Fibroblast of gingiva (primary cell): ENCODE results near the gene CEBPB.
"Not testable (repeated sequence)": the region's sequence is repeated elsewhere in the genome, so short reads cannot be mapped to it uniquely, and the experiment has no call there.

Source experiments
- DNase-seq: peaks from one replicate; pipeline ENCODE4 v3.0.0-alpha.2; 2011; ENCODE audit warnings: low read depth

The CEBPB gene

GRCh38 chr20:50190251-50191064 is at the start of gene CEBPB:
Gene CEBPB (plus strand): TSS chr20:50190830. CDS start chr20:50191034, 204 bp downstream.
- DNase-seq, result peak; percentile 98

- no peak for DNase-seq
Observed at GRCh38 chr20:50141018-50141675, 49.5 kb upstream of the CEBPB start.

DNA sequence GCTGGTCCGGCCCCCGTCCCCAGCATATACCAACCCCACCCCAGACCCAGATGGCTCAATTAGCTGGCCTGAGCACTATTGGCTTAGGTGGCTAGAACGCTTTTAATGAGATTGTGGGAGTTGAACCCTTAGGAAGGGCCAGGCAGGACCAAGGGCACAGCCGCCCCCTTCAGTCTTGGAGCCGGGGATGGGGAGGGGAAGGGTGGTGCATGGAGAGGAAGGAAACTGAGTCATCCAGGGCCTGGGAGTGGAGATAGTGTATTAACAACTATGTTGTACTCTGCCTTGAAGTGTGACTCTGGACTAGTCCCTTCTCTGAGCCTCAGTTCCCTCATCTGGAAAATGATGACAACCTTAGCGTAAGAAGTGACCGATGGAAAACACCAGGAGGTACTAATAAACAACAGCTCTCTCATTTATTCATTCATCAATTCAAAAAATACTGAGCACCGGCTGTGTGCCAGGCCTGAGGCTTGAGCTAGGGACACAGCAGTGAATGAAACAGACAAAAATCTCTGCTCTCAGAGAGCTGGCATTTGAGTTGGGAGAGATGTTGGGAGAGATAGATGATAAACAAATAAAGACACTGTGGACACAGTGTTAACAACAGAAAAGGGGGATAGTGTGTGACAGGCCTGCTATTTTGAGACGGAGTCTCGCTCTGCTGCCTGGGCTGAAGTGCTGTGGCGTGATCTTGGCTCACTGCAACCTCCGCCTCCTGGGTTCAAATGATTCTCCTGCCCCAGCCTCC is 48.6 kb upstream of the CEBPB start:
- DNase-seq, result no peak

DNA sequence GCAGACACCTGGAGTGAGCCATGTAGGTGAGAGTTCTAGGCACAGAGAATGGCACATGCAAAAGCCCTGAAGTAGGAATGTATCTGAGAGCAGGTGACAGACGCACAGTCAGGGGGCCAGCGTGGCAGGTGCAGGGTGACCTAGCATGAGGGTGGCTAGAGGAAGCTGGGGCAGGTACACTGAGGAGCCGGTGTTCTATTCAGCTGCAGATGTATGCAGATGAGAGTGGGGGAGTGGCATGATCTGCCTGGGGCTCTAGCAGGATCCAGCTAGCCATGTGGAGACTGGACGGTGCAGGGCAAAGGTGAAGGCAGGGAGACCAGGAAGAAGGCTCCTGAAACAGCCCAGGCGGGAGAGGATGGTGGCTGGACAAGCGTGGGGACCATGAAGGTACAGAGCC is 47.8 kb upstream of the CEBPB start:
- no peak for DNase-seq

DNA sequence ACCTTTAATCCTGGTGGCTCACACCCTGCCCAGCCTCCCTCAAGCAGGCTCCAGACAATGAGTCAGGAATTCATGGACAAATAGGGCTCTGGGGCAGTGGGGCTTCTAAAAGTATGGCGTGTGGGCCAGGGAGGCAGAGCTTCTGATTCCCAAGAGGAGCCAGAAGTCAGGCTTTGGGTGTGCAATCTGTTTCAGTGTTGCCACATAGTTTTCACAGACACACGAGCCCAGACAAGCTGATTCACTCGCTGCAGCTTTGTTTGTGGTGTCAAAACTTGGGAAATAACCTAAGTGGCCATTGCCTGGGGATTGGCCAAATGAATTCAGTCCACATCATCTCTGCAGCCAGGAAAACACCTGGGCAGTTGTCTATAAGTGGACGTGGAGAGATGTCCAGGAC is 46.3 kb upstream of the CEBPB start:
- peak; percentile 97 for DNase-seq

DNA sequence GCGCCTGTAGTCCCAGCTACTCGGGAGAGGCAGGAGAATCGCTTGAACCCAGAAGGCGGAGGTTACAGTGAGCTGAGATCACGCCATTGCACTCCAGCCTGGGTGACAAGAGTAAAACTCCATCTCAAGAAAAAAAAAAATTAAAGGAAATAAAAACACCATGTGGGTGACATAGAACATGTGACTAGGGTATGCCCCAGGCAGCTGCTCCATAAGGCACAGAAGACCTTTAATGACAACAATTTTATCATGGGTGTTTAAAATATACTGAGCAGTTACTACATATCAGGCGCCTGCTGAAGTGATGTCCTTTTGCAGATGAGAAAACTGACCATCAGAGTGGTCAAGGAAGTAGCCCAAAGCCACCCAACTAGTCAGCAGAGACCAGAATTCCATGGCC is 45.1 kb upstream of the CEBPB start:
- DNase-seq, result no peak

DNA sequence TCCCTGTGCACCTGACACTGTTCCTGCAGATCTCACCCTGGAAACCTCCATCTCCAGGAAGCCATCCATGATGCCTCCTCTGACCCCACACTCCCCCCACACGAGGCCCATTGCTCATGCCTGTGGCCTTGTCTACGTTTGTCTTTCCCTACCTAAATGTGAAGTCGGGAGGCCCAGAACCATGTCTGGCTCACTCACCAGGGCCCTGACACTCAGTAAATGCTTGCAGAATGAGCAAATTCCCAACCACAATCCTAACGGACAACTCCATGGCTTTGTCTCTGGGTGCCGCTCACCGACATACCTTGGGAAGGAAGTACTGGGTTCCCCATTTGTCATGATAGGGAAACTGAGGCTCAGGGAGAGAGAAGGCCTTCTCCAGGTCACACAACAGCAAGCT is 44.4 kb upstream of the CEBPB start:
- DNase-seq, result no peak

DNA sequence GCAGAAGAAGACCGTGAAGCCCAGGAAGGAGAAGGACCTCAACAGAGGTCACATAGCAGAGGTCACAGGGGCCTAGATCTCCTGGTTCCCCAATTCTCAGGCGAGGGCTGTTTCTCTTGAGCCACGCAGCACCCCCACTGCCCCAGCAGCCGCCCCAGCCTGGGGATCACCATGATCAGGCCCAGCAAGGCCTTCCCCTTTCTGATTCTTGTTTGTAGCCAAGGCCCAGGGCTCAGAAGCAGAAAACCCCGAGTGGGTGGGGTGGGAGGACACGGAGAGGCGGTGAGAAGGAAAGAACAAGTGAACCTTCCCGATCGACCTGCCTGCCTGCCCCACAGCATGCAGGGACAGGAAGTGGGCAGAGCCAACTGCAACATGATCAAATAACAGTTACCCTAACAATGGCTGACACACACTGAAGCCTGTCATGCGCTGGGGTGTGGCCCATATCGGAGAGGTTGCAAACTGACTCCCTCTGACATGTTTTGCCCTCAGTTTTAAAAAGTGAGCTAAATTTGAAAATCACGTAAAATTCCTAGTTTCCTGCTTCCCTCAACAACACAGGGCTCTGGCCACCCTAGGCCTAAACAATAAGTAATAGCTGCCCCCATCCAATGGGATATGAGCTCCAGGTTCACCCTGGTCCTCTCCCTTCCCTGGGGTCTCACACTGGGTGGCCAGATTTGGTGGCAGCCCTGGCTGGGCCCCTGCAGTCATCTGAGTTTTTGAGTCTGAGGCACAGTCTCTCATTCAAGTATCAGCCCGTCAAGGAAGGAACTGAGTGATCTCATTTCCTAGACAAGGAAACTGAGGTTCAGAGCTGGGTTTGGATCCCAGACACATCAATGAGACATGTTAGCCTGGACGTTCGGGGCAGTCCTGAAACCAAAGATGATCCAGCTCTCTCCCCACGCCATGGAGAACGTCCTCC is 43.6 kb upstream of the CEBPB start:
- DNase-seq, result no peak

DNA sequence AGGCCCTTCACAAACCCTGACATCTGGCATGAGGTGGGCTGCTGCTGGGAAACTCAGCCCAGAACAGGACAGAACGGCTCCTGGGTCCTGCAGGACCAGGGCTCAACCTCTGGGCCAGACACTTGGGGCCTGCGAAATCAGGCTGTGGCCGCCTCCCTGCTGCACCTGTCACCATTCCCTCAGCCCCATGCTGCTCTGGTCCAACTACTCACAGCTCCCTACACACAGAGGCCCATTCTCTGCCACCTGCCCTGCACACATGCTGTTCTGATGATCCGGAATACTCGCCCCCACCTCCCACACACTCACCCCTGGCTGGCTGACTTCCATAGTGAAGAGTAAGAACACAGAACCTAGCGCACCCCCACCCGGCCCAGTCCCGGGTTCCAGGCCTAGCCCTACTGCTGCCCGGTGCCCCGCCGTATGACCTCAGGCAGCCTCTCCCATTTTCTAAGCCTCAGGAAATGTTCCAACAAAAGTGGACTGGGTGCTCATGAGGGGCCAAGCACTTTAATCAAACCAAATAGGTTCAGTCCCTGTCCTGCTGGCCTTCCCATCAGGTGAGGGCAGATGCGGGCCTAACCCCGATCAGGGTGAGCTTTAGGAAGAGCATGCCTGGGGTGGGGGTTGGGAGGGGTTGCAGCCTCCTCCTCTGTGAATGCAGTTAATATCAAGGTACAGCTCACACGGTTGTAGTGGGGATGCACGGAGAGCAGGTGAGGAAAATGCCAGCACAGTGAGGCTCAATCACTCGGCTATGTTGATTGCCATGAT is 41.0 kb upstream of the CEBPB start:
- no peak for DNase-seq

- DNase-seq, result peak; percentile 80
Observed at GRCh38 chr20:50151034-50151743, 39.4 kb upstream of the CEBPB start.

DNA sequence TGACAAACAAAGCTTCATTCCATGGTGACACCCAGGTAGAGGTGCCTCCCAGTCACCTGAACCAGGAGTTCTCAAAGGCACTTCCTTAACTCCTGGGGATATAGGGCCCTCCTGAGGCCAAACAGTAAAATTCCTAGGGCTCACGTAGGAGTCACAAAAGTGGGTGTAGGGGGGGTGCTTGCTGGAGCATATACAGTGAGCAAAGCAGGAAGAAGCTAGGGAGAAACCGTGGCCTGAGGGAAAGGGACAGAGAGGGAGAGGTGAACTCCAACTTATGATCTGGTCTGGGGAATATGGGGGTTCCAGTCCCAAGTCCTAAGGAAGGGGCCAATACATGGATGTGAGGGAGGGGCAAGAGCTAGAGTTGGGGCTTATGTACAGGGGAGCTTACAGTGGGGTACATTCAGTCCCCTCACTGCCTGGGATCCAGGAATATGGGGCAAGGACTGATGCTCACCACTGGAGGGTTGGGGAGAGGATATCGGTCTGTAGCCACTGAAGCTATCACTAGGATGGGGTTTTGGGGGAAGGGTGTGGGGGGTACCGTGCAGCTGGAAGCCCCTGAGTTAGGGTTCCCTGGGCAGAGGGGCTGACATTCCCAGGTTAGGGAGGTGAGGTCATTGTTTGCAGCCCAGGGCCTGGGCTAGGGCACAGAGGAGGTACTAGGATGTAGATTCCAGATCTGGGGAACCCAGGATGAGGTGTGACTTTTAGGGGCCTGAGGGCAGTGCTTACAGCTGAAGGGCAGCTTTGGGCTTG is 38.1 kb upstream of the CEBPB start:
- DNase-seq, result no peak

- DNase-seq, result no peak
Observed at GRCh38 chr20:50153153-50153499, 37.5 kb upstream of the CEBPB start.

DNA sequence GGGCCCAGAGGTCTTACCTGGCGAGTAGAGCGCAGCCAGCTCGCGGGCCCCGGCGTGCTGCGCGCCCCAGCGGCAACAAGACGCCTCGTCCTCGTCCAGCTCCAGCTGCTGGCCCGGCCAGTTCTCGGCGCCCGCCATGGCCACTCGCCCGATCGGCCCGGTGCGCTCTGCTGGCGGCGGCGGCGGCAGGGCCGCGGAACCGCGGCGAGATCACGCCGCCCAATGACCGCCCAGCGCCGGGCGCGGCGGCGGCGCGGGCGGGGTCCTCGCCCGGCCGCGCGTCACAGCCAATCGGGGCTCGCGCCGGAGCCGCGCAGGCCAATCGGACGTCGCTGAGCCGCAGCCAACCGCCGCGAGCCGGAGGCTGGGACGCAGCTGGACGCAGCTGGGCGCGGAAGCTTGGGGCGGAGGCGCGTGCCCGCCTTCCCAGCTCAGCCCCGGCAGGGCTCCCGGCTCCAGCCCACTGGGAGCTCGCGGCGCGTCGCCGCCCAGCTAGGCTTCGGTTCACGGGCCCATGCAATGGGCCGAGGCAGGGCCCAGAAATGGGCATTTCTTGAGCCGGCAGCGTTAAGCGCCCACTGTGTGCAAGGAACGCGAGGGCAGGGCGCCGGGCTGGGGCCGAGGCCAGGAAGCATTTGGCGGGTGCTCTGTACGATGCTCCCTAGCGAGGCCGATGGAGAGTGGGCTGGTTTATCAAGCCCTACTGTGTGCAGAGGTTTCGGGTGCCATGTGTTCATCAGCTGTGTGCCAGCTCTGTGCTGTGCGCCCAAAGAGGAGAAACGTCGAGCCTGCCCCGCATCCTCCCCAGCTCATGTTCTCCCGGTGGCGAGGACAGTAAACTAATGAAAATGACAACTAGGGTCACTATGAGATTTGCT is 36.9 kb upstream of the CEBPB start, which contains the start of gene PEDS1:
Gene PEDS1, minus strand, starts transcription at position 224 of the 878 bp plus-strand sequence. Its CDS starts 86 bp downstream, at position 138.
- DNase-seq, result peak; percentile 92

DNA sequence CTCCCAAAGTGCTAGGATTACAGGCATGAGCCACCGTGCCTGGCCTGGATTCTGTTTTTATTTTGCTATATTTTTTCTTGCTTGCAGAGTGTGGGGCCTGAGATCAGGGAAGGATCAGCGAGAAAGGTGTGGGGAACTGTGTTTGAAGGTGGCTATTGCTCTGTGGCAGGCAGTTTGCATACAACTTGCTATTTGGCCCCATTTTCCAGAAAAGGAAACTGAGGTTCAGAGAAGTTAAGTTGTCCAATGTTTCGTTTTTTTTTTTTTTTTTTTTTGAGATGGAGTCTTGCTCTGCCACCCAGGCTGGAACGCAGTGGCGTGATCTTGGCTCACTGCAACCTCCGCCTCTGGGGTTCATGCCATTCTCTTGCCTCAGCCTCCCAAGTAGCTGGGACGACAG is 29.1 kb upstream of the CEBPB start:
- DNase-seq, result not testable (repeated sequence)

DNA sequence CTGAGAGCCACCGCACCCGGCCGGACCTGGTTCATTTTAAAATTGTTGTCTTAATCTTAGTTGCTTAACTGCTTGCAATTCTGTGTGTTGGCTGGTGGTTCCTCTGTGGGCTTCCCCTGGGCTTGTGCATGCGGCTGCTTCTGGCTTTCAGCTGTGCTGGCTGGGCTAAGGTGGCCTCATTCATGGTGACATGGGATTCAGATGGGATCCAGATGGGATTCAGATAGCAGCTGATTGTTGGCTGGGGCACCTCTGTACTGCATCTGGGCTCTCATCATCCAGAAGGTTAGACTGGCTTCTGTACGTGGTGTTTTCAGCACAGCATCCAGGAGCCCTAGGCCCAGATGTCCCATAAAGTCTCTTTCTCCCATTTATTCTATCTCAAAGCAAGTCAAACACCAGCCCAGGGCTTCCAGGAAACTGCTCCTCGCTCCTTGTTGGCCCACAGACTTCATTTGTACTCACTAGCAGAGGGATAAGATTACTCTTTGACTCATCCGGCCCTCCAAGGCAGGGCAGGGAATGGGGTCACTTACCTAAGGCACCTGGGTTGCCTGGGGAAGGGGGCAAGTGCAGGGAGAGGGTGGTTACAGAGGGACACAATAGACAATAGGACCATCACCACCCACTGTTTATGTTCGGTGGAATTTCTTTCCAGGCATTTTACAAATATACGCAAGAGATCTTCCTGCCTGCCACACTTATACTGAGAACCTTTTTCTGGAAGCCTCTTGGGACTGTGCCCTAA is 26.9 kb upstream of the CEBPB start:
- DNase-seq, result peak; percentile 84

DNA sequence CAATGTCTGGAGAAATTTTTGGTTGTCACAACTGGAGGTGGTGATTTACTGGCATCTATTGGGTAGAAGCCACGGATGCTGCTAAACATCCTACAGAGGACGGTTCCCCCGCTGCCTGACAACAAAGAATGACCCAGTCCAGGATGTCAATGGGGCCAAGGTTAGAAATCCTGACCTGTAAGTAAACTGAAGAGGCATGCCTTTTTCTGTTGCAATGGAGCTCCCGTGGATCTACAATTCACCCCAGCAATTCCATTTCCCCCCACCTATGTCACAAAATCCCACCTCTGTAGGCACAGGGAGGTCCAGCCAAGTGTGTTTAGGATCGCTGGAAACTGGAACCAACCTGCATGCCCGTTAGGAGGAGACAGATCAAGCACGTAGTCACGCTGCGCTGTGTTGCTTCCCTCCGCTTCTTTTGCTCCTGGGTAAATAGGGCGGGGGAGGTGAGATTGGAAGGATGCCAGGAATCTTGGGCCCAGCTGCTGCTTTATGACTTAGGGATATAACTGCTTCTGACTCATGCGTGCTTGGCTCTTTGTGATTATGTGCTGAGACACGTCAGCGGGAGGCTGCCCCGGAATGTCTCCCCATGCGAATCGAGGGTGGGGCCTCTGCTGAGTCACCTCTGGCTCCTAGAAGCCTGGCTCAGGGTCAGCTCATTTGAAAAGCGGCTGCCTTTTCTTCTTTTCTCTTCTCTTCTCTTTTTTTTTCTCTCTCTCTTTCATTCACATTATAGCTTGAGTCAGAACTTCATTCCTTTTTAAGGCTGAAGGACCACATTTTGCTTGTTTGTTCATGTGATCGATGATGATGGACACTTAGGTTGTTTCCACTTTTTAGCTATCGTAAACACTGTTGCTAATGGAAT is 24.7 kb upstream of the CEBPB start:
- peak; percentile 100 for DNase-seq

DNA sequence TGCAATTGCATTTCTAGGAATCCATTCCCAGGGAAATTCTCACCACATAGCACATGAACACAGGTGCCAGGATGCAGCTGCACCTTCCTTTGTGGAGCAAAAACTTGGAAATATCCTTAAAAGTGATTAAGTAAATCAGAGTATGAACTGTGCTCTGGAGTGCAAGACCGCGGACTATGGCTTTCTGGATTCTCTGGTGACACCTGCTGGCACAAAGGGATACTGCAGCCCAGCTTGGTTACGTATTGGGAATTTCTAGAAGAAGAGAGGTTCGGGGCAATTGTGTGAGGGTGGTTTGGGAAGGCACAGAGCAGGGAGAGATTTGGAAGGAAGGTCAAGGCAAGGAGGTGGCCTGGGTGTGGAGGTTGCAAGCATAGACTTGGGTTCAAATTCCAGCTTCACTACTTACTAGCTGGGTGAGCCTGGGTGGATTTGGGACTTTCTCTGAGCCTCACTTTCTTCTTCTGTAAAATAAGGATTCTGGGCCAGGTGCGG is 21.3 kb upstream of the CEBPB start:
- DNase-seq, result peak; percentile 60
